KMS-11 (cell line): ENCODE results near the gene DMAC2.

ENCODE experiments used
- H2AFZ ChIP-seq: fragments of 200-600 bp; sonication (generic); 2 replicates; pipeline ENCODE4 v1.6.1; 2016; ENCODE audit warnings: antibody characterized with exemption, mixed run types, low read depth
- H3K27ac ChIP-seq: fragments of 200-600 bp; sonication (generic); 2 replicates; pipeline ENCODE4 v1.6.1; 2016; ENCODE audit warnings: mild to moderate bottlenecking, mixed run types
- H3K27me3 ChIP-seq: fragments of 200-600 bp; sonication (generic); 2 replicates; pipeline ENCODE4 v1.6.1; 2017; ENCODE audit warnings: mild to moderate bottlenecking, low read depth, mixed run types, moderate library complexity; ENCODE audit not compliant: insufficient read depth
- H3K36me3 ChIP-seq: fragments of 200-600 bp; sonication (generic); 2 replicates; pipeline ENCODE4 v1.6.1; 2017; ENCODE audit warnings: mild to moderate bottlenecking, mixed run types; ENCODE audit not compliant: insufficient read depth
- H3K4me1 ChIP-seq: fragments of 200-600 bp; sonication (generic); 2 replicates; pipeline ENCODE4 v1.6.1; 2016; ENCODE audit warnings: mild to moderate bottlenecking, low read depth, mixed run types; ENCODE audit not compliant: poor library complexity, severe bottlenecking
- H3K4me2 ChIP-seq: fragments of 200-600 bp; sonication (generic); 2 replicates; pipeline ENCODE4 v1.7.0; 2016; ENCODE audit warnings: mild to moderate bottlenecking, mixed run types
- H3K4me3 ChIP-seq: fragments of 200-600 bp; sonication (generic); IDR thresholded peaks from 2 replicates; pipeline ENCODE4 v1.6.1; 2017; ENCODE audit warnings: low read depth, low read length, mixed read lengths; ENCODE audit not compliant: insufficient read depth
- H3K79me2 ChIP-seq: fragments of 200-600 bp; sonication (generic); 2 replicates; pipeline ENCODE4 v1.6.1; 2016; ENCODE audit warnings: low read depth, mixed run types; ENCODE audit not compliant: insufficient read depth
- H3K9ac ChIP-seq: fragments of 200-600 bp; sonication (generic); 2 replicates; pipeline ENCODE4 v1.6.1; 2016; ENCODE audit warnings: mild to moderate bottlenecking, mixed run types
- H4K20me1 ChIP-seq: fragments of 200-600 bp; sonication (generic); 2 replicates; pipeline ENCODE4 v1.6.1; 2016; ENCODE audit warnings: mild to moderate bottlenecking, mixed run types; ENCODE audit not compliant: insufficient read depth
- CTCF ChIP-seq: fragments of 200-600 bp; sonication (generic); conservative IDR thresholded peaks from 2 replicates; pipeline ENCODE4 v1.6.1; 2017; ENCODE audit warnings: low read depth, mild to moderate bottlenecking, antibody characterized with exemption, low read length, moderate library complexity, mixed read lengths

Gene DMAC2

GRCh38 chr19:41452584-41453275 lies 13.0 kb upstream of the DMAC2 start:
- no peak overlapping the region for H3K27ac ChIP-seq
- H2AFZ ChIP-seq = no peak overlapping the region
- H3K9ac ChIP-seq = no peak overlapping the region
- H3K4me3 ChIP-seq = no peak overlapping the region
- H3K79me2 ChIP-seq = no peaks in the 10 kb centered on the region
- H4K20me1 ChIP-seq = no peaks in the 10 kb centered on the region
- TF ChIP-seq CTCF = no peak
- H3K36me3 ChIP-seq = no peaks in the 10 kb centered on the region
- no peak overlapping the region for H3K4me2 ChIP-seq
- H3K27me3 ChIP-seq = peaks cover 5% of the 10 kb centered on the region; the same call in 1 of the 2 replicates
- H3K4me1 ChIP-seq = peaks cover 35% of the 10 kb centered on the region

- no peaks in the 10 kb centered on the region for H3K79me2 ChIP-seq
- no peaks in the 10 kb centered on the region for H4K20me1 ChIP-seq
- peaks cover 5% of the 10 kb centered on the region; the same call in 1 of the 2 replicates for H3K27me3 ChIP-seq
- no peak overlapping the region for H3K27ac ChIP-seq
- H2AFZ ChIP-seq = peak overlapping the region; percentile 63; the same call in 1 of the 2 replicates
- H3K4me2 ChIP-seq = peak overlapping the region; percentile 43; the same call in 1 of the 2 replicates
- no peak overlapping the region for H3K9ac ChIP-seq
- H3K4me1 ChIP-seq = peaks cover 9% of the 10 kb centered on the region
- no peak overlapping the region for H3K4me3 ChIP-seq
- no peaks in the 10 kb centered on the region for H3K36me3 ChIP-seq
- no peak for TF ChIP-seq CTCF
Measured at GRCh38 chr19:41449865-41450178, 10.1 kb upstream of the DMAC2 start.

GRCh38 chr19:41449079-41449864 lies 9.6 kb upstream of the DMAC2 start:
- peaks cover 9% of the 10 kb centered on the region for H3K4me1 ChIP-seq
- peaks cover 5% of the 10 kb centered on the region; the same call in 1 of the 2 replicates for H3K27me3 ChIP-seq
- H3K36me3 ChIP-seq = no peaks in the 10 kb centered on the region
- H3K27ac ChIP-seq = no peak overlapping the region
- TF ChIP-seq CTCF = peak; percentile 99
- H3K9ac ChIP-seq = no peak overlapping the region
- no peaks in the 10 kb centered on the region for H4K20me1 ChIP-seq
- H3K79me2 ChIP-seq = no peaks in the 10 kb centered on the region
- H3K4me3 ChIP-seq = no peak overlapping the region
- peak overlapping the region; percentile 63 for H2AFZ ChIP-seq
- H3K4me2 ChIP-seq = peak overlapping the region; percentile 43; the same call in 1 of the 2 replicates

DNA sequence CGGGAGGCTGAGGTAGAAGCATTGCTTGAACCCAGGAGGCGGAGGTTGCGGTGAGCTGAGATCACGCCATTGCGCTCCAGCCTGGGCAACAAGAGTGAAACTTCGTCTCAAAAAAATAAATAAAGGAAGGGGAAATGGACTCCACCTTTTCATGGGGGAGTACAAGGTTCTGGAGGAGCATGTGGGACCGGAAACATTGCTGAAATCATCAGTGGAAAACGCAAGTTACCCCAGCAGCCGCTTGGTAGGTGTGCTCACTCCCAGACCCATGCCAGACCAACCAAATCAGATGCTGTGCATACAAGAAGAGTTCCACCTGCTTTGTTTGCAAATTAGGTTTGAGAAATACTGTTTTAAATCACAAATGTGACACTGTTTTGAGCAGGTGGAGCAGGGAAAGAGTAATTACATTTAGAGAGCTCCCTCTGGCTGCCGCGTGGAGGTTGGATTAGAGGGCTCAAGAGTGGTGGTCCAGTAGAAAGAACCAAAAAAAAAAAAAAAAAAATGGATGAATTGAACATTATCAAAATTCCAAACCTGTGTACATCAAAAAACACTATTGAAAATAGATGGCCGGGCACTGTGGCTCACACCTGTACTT lies 8.1 kb upstream of the DMAC2 start:
- H3K4me1 ChIP-seq = peaks cover 9% of the 10 kb centered on the region
- H3K36me3 ChIP-seq = no peaks in the 10 kb centered on the region
- no peak overlapping the region for H3K27ac ChIP-seq
- no peak overlapping the region for H2AFZ ChIP-seq
- no peaks in the 10 kb centered on the region for H4K20me1 ChIP-seq
- TF ChIP-seq CTCF = no peak; the same call in 1 of the 2 replicates
- H3K27me3 ChIP-seq = peaks cover 5% of the 10 kb centered on the region; the same call in 1 of the 2 replicates
- H3K9ac ChIP-seq = no peak overlapping the region
- no peak overlapping the region for H3K4me2 ChIP-seq
- H3K4me3 ChIP-seq = no peak overlapping the region
- H3K79me2 ChIP-seq = no peaks in the 10 kb centered on the region
